Epithelial cell of proximal tubule (primary cell): ENCODE measurements around the gene ELOA. TPM values are rescaled to one million over a fixed set of nuclear protein-coding genes. Genes with fewer than 3 reads are reported as not detected.
"Not testable (repeated sequence)": the region's sequence is repeated elsewhere in the genome, so short reads cannot be mapped to it uniquely, and the experiment has no call there.

ENCODE experiments used
- DNase-seq: peaks from one replicate; pipeline ENCODE4 v3.0.0-alpha.2; 2011; ENCODE audit warnings: low read depth
- H3K4me3 ChIP-seq: 2 replicates; pipeline ENCODE4 v1.5.1; 2011; ENCODE audit warnings: low read depth, mild to moderate bottlenecking, low read length
- CTCF ChIP-seq: conservative IDR thresholded peaks from 2 replicates; pipeline ENCODE4 v1.5.1; 2012; ENCODE audit warnings: low read depth, mild to moderate bottlenecking, low read length
- total RNA-seq: library from RNA; depleted of rRNA; stranded (reverse); fragments of >200 nt; gene quantifications from 2 replicates; pipeline ENCODE4 v1.2.3, GENCODE V29; 2015

ELOA gene
- total RNA-seq, 1 donor from 2014 or later = 27.9 TPM

GRCh38 chr1:23719162-23719820 lies 24.0 kb upstream of the ELOA start:
- DNase-seq = no peak
- no peak for TF ChIP-seq CTCF
- H3K4me3 ChIP-seq = no peak overlapping the region

GRCh38 chr1:23720256-23720995 lies 22.8 kb upstream of the ELOA start:
- no peak for TF ChIP-seq CTCF
- no peak for DNase-seq

GRCh38 chr1:23722652-23723051 lies 20.6 kb upstream of the ELOA start:
- no peak overlapping the region for H3K4me3 ChIP-seq
- no peak for TF ChIP-seq CTCF
- no peak for DNase-seq

More at GRCh38 chr1:23720256-23720995, 22.8 kb upstream of the ELOA start:
- H3K4me3 ChIP-seq = no peak overlapping the region

GRCh38 chr1:23726686-23727085 lies 16.6 kb upstream of the ELOA start:
- no peak for TF ChIP-seq CTCF
- H3K4me3 ChIP-seq = no peak overlapping the region
- DNase-seq = no peak

- no peak for TF ChIP-seq CTCF
- DNase-seq = no peak
Observed at GRCh38 chr1:23727362-23727811, 15.9 kb upstream of the ELOA start.

GRCh38 chr1:23732363-23733224 lies 10.7 kb upstream of the ELOA start:
- H3K4me3 ChIP-seq = no peak overlapping the region
- no peak for DNase-seq
- TF ChIP-seq CTCF = no peak

More at GRCh38 chr1:23727362-23727811, 15.9 kb upstream of the ELOA start:
- no peak overlapping the region for H3K4me3 ChIP-seq

GRCh38 chr1:23733281-23733680 lies 10.0 kb upstream of the ELOA start:
- not testable (repeated sequence) for H3K4me3 ChIP-seq, DNase-seq
